Measurements from ENCODE around the gene FUOM. TPM values are rescaled to one million over a fixed set of nuclear protein-coding genes. Genes with fewer than 3 reads are reported as not detected.

The FUOM gene
- total and polyA plus RNA-seq, 2 donors (not counting 3 experiments of a cell fraction or from before 2014, with no cell fraction given): 17.4 to 33.9 TPM

DNA sequence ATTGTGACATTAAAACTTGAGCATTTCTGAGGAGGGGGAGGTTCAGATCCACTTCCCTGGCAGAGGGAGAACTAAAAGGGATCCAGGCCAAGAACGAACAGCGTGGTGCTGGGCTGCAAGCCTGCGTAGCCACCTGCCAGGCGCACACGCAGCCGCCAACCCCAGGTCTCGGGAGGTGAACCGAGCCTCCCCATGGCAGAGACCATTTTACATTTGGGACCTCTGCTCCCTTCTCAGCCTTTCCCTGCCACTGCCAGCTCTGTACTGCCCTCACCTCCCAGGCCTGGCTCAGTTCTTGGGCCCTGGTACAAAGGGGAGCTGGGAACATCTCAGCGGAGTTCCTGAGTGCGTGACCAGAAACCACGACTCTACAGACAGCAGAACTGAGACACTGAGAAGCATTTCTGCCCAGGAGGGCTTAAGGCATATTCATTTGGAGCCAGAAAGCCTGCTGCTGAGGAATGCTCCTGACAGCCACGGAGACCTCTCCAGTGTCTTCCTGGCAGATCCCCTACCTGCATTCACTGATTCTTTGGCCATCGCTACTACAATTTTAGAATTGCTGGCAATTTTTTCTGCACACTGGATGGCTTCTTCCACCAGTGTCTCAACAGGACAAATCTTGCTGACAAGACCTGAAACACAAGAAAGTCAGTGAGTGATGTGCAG is 7.8 kb upstream of the FUOM start:
- Histone ChIP-seq H3K27ac (ENCODE audit: insufficient read depth, low read depth, low read length) (no peak overlapping the region), H4K20me1 (replicated peaks; ENCODE audit: control insufficient read depth, extremely low read depth, insufficient read depth, low read length) (no peaks in the 10 kb centered on the region), H3K4me3 (replicated peaks in 1 of 3; ENCODE audit: insufficient read depth in 1 of 3, low read depth in 1 of 3, low read length in 3 of 3) (no peak overlapping the region), H3K4me1 (ENCODE audit: control insufficient read depth, extremely low read depth, insufficient read depth, low read length) (no peaks in the 10 kb centered on the region), H3K79me2 (ENCODE audit: control insufficient read depth, insufficient read depth, low read length) (no peaks in the 10 kb centered on the region), H3K9me3 (replicated peaks; ENCODE audit: control insufficient read depth, insufficient read depth, low read length) (no peaks in the 10 kb centered on the region), H3K9me1 (replicated peaks; ENCODE audit: control insufficient read depth, extremely low read depth, insufficient read depth, low read length) (no peaks in the 10 kb centered on the region), H3K4me2 (ENCODE audit: insufficient read depth, low read length) (no peak overlapping the region), H2AFZ (ENCODE audit: low read depth, low read length) (no peak overlapping the region), H3K36me3 (ENCODE audit: control insufficient read depth in 2 of 2, extremely low read depth in 1 of 2, insufficient read depth in 2 of 2, low read length in 2 of 2) (peaks cover 2 to 47% of the 10 kb centered on the region in 2 experiments), H3K9ac (replicated peaks; ENCODE audit: extremely low read depth, insufficient read depth, low read length) (no peak overlapping the region), H3K27me3 (ENCODE audit: control insufficient read depth in 2 of 2, insufficient read depth in 2 of 2, low read length in 2 of 2) (no peaks in the 10 kb centered on the region)
- no peak for TF ChIP-seq POLR2A (IDR thresholded peaks at IDR 0.05; ENCODE audit: low read depth, low read length)
- TF ChIP-seq, protein P1, sequence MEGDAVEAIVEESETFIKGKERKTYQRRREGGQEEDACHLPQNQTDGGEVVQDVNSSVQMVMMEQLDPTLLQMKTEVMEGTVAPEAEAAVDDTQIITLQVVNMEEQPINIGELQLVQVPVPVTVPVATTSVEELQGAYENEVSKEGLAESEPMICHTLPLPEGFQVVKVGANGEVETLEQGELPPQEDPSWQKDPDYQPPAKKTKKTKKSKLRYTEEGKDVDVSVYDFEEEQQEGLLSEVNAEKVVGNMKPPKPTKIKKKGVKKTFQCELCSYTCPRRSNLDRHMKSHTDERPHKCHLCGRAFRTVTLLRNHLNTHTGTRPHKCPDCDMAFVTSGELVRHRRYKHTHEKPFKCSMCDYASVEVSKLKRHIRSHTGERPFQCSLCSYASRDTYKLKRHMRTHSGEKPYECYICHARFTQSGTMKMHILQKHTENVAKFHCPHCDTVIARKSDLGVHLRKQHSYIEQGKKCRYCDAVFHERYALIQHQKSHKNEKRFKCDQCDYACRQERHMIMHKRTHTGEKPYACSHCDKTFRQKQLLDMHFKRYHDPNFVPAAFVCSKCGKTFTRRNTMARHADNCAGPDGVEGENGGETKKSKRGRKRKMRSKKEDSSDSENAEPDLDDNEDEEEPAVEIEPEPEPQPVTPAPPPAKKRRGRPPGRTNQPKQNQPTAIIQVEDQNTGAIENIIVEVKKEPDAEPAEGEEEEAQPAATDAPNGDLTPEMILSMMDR (IDR thresholded peaks at IDR 0.05; ENCODE audit: extremely low read depth in 1 of 2, insufficient read depth in 1 of 2, low read depth in 1 of 2, low read length in 2 of 2): no peak
- TF ChIP-seq, protein P2, sequence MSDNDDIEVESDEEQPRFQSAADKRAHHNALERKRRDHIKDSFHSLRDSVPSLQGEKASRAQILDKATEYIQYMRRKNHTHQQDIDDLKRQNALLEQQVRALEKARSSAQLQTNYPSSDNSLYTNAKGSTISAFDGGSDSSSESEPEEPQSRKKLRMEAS (IDR thresholded peaks at IDR 0.05; ENCODE audit: insufficient read depth, insufficient read length): no peak
- no peak for TF ChIP-seq FOS (IDR thresholded peaks at IDR 0.05; ENCODE audit: borderline replicate concordance, insufficient read depth, low read length)
- TF ChIP-seq EZH2 (IDR thresholded peaks at IDR 0.05; ENCODE audit: borderline replicate concordance, low read depth, low read length, severe bottlenecking): no peak
- no peak for TF ChIP-seq MYC (IDR thresholded peaks at IDR 0.05; ENCODE audit: low read depth, low read length)
- no peak for TF ChIP-seq POLR2AphosphoS5 (IDR thresholded peaks at IDR 0.05; ENCODE audit: insufficient read depth, low read depth, low read length)
- no peak for TF ChIP-seq JUN (IDR thresholded peaks at IDR 0.05; ENCODE audit: borderline replicate concordance, insufficient read depth, insufficient read length, low read depth)
- no peak for TF ChIP-seq GATA2 (IDR thresholded peaks at IDR 0.05; ENCODE audit: insufficient read depth, insufficient read length, low read depth, low read length)
- FAIRE-seq (no peak), DNase-seq (ENCODE audit: low read depth, low spot score) (no peak)
- POLR2A ChIA-PET: no interaction called here
- intact Hi-C loops (cut with micrococcal nuclease): no loop called here
- CTCF ChIA-PET: no interaction called here
- dilution Hi-C loops (cut with MboI; ENCODE audit: extremely low pct_ligation_motif_present, low sequenced_read_pairs): no loop called here
- no TSS peak for BruUV-seq (replicated peaks)

All from endothelial cell of umbilical vein (primary cell).